Adrenal gland (tissue), 12 donors: Measurements from ENCODE around the gene KDM1B. TPM values are rescaled to one million over a fixed set of nuclear protein-coding genes. Genes with fewer than 3 reads are reported as not detected.

Experiments
- DNase-seq, 7 donors: peaks; one replicate each; pipeline ENCODE4 v3.0.0-alpha.2; 2019 to 2020
- H3K27ac ChIP-seq, 5 donors: fragments of 200-600 bp; sonication (generic) in 4 of 5; 1 replicate in 3 of 5; 2 replicates in 2 of 5; pipeline versions ENCODE4 v1.5.1 to v1.8.0; 2016 to 2020; ENCODE audit warnings: mild to moderate bottlenecking in 1 of 5
- H3K27me3 ChIP-seq: fragments of 200-600 bp; 2 replicates; pipeline ENCODE4 v1.8.0; 2021
- H3K36me3 ChIP-seq, 2 donors: fragments of 200-600 bp; replicated peaks in 1 of 2; 1 replicate in 1 of 2; 2 replicates in 1 of 2; pipeline versions ENCODE4 v1.5.1 to v1.8.0; 2018 to 2022
- H3K4me1 ChIP-seq, 2 donors: fragments of 200-600 bp; replicated peaks in 1 of 2; 1 replicate in 1 of 2; 2 replicates in 1 of 2; pipeline versions ENCODE4 v1.5.1 to v1.8.0; 2018 to 2021
- H3K4me3 ChIP-seq, 4 donors: fragments of 200-600 bp; sonication (generic) in 3 of 4; one replicate each; pipeline ENCODE4 v1.5.1; 2016 to 2018
- H3K9me3 ChIP-seq, 3 donors: fragments of 200-600 bp; sonication (generic) in 1 of 3; replicated peaks in 1 of 3; 1 replicate in 2 of 3; 2 replicates in 1 of 3; pipeline versions ENCODE4 v1.5.1 to v1.8.0; 2016 to 2021
- CTCF ChIP-seq, 6 experiments: fragments of 450-650 bp in 4 of 6; fragments of 200-600 bp in 2 of 6; sonication (generic) in 1 of 6; IDR thresholded peaks; 1 replicate in 5 of 6; 2 replicates in 1 of 6; pipeline versions ENCODE4 v1.5.1 to v1.8.0; 2016 to 2021; ENCODE audit warnings: antibody characterized with exemption in 6 of 6, mild to moderate bottlenecking in 2 of 6, moderate library complexity in 1 of 6
- POLR2A ChIP-seq, 2 donors: fragments of 450-650 bp; IDR thresholded peaks; one replicate each; pipeline ENCODE4 v1.6.1; 2017; ENCODE audit warnings: antibody characterized with exemption in 2 of 2, mild to moderate bottlenecking in 2 of 2, moderate library complexity in 1 of 2
- WGBS, 4 donors: extraction: QIAGEN DNeasy Blood & Tissue Kit in 2 of 4; methylation state at CpG; one replicate each; pipeline versions ENCODE4 v1.1.5 to v1.1.7; 2013 to 2017; 5-methylcytosine and 5-hydroxymethylcytosine counted together
- intact Hi-C, 2 donors: fragments of 100-400 bp; cut with DNase I; formaldehyde crosslinking; loops; one replicate each; pipeline versions ENCODE4 v1.14.1 to v1.15.0; 2022 to 2023
- polyA plus RNA-seq, 3 donors: library from polyadenylated mRNA; stranded (reverse); fragments of 200-250 nt in 2 of 3; fragments of 350-450 nt in 1 of 3; fragmentation: Illumina TruSeq in 1 of 3; extraction: RNeasy Lipid Tissue Mini Kit (QIAGEN cat#74804) in 1 of 3; gene quantifications; one replicate each; pipeline ENCODE4 v1.2.3, GENCODE V29; 2013 to 2014
- total RNA-seq, 9 donors: library from RNA; depleted of rRNA in 4 of 9; stranded (reverse); fragments of >200 nt in 4 of 9; fragments of 120-200 nt in 1 of 9; fragmentation: NEBNext Ultra II Directional in 1 of 9; extraction: Animal tissue kit (Norgen Biotek cat#: 25700) in 1 of 9; gene quantifications; one replicate each; pipeline versions ENCODE4 v1.1.0 to v1.2.4, GENCODE V29; 2013 to 2023
- donor health status: healthy with polysubstance abuse.
- donor health status: Bipolar disorder and iron deficiency.
- donor health status: DM: yes; HTN: yes; CAD: no.
- donor health status: DM: no; HTN: no; CAD: no.
- donor health status: DM: no; HTN: no; CAD: no.
- donor health status: DM: yes; HTN: yes; CAD: no.

Gene KDM1B
- total and polyA plus RNA-seq, 12 donors, result 1.8 to 36.0 (median 18.4) TPM

GRCh38 chr6:18187701-18188100 lies 32.5 kb downstream of the KDM1B start:
- peak in 4 of 7 donors; percentile 11 to 54 (median 38) for DNase-seq
- Histone ChIP-seq H3K27ac (no peak overlapping the region), H3K27me3 (no peaks in the 10 kb centered on the region), H3K4me1 (no peaks in the 10 kb centered on the region), H3K36me3 (no peaks in the 10 kb centered on the region), H3K4me3 (no peak overlapping the region), H3K9me3 (no peaks in the 10 kb centered on the region)
- 82 to 92% (median 89%) methylated on average over 9 to 10 of the region's 10 CpGs for WGBS, 4 donors
- intact Hi-C loops, result no loop called here
- no peak for TF ChIP-seq CTCF (IDR thresholded peaks at IDR 0.05)
- TF ChIP-seq POLR2A (IDR thresholded peaks at IDR 0.05), result no peak

- no peaks in the 10 kb centered on the region for H3K36me3 ChIP-seq
- TF ChIP-seq POLR2A (IDR thresholded peaks at IDR 0.05) (no peak), CTCF (IDR thresholded peaks at IDR 0.05) (no peak)
- H3K27ac ChIP-seq, result no peak overlapping the region
- no peaks in the 10 kb centered on the region for H3K27me3 ChIP-seq
- DNase-seq, result no peak
- H3K4me3 ChIP-seq, result no peak overlapping the region
- no peaks in the 10 kb centered on the region for H3K4me1 ChIP-seq
- intact Hi-C loops, result no loop called here
- no peaks in the 10 kb centered on the region for H3K9me3 ChIP-seq
- 72 to 97% (median 94%) methylated on average over 2 of the region's 2 CpGs for WGBS, 4 donors
These were observed 34.0 kb downstream of the KDM1B start for GRCh38 chr6:18189196-18189595.

- H3K27ac ChIP-seq, result peak overlapping the region in 1 of 5 donors; percentile 61
- H3K4me3 ChIP-seq, result no peak overlapping the region
- H3K36me3 ChIP-seq, result peaks cover 0 to 2% of the 10 kb centered on the region in 2 donors
- WGBS, 4 donors, result 60 to 78% (median 62%) methylated on average over 3 of the region's 3 CpGs
- no peaks in the 10 kb centered on the region for H3K4me1 ChIP-seq
- H3K9me3 ChIP-seq, result no peaks in the 10 kb centered on the region
- intact Hi-C loops, result no loop called here
- peak in 6 of 7 donors; percentile 27 to 73 (median 48) for DNase-seq
- no peak for TF ChIP-seq POLR2A (IDR thresholded peaks at IDR 0.05)
- no peak for TF ChIP-seq CTCF (IDR thresholded peaks at IDR 0.05)
- H3K27me3 ChIP-seq, result no peaks in the 10 kb centered on the region
These were observed 36.8 kb downstream of the KDM1B start for GRCh38 chr6:18192026-18192425.

- intact Hi-C loops, result no loop called here
- Histone ChIP-seq H3K36me3 (peaks cover 0 to 20% of the 10 kb centered on the region in 2 donors), H3K4me3 (no peak overlapping the region), H3K27ac (no peak overlapping the region), H3K27me3 (no peaks in the 10 kb centered on the region), H3K9me3 (no peaks in the 10 kb centered on the region), H3K4me1 (no peaks in the 10 kb centered on the region)
- TF ChIP-seq POLR2A (IDR thresholded peaks at IDR 0.05) (no peak), CTCF (IDR thresholded peaks at IDR 0.05) (no peak)
- no peak for DNase-seq
- WGBS, 4 donors, result 90 to 95% (median 92%) methylated on average over 6 of the region's 6 CpGs
These were observed 48.6 kb downstream of the KDM1B start for GRCh38 chr6:18203786-18204185.
